Mucosa of stomach (tissue), 1 donor: ENCODE results near the gene NPAS2.
A peak's percentile ranks its signal among the peaks of the same experiment; 100 is the strongest.

Source experiments
- H3K27me3 ChIP-seq: one replicate; pipeline ENCODE4 v1.7.0; 2013; ENCODE audit warnings: mild to moderate bottlenecking, low read length; ENCODE audit not compliant: control insufficient read depth, insufficient read depth
- H3K36me3 ChIP-seq: one replicate; pipeline ENCODE4 v1.7.0; 2013; ENCODE audit warnings: low read length; ENCODE audit not compliant: control insufficient read depth, insufficient read depth
- H3K4me1 ChIP-seq: one replicate; pipeline ENCODE4 v1.7.0; 2013; ENCODE audit warnings: mild to moderate bottlenecking, low read length; ENCODE audit not compliant: control insufficient read depth, insufficient read depth
- H3K4me3 ChIP-seq: one replicate; pipeline ENCODE4 v1.7.0; 2013; ENCODE audit warnings: low read length
- H3K9ac ChIP-seq: one replicate; pipeline ENCODE4 v1.7.0; 2013; ENCODE audit warnings: mild to moderate bottlenecking, low read length, moderate library complexity
- H3K9me3 ChIP-seq: one replicate; pipeline ENCODE4 v1.7.0; 2013; ENCODE audit warnings: mild to moderate bottlenecking, low read length, moderate library complexity; ENCODE audit not compliant: control insufficient read depth
- donor health status: Pancreatic carcinoma.

Gene NPAS2

GRCh38 chr2:101003278-101003775 lies 183.4 kb downstream of the NPAS2 start:
- Histone ChIP-seq H3K36me3 (peaks cover 27% of the 10 kb centered on the region), H3K27me3 (no peaks in the 10 kb centered on the region)

DNA sequence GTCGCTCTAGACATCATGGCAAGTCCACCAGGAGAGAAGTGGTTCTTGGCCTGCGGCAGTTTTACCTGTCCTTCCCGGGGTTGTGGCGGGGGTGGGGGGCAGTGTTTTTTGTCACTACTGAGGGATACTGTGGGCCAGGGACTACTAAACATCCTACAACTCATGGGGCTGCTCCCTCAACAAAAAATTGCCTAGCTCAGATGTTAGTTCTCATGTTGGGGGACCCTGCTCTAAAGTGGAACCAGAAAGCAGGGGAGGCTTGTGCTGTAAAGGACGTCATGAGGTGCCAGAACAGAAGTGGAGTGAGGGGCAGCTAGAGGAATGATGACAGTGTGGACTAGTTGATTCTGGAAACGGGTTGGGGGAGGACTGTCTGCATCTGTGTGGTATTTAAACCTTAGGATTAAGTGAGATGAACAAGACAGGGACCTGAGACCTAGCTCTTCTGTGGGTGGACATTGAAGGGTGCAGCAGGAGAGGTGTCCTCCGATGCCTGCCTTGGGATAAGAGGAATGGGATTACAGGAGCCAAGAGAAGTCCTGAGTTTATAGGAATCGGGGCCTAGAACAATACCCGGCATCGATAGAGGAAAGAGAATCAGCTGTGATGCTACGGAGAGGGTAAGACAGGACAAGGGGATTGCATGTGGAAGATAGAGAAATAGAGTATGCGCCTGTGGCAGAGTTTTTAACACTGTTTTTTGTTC lies 184.8 kb downstream of the NPAS2 start:
- H3K9ac ChIP-seq, result no peak overlapping the region

More at GRCh38 chr2:101003278-101003775, 183.4 kb downstream of the NPAS2 start:
- Histone ChIP-seq H3K4me3 (peak overlapping the region; percentile 93), H3K9me3 (no peaks in the 10 kb centered on the region), H3K4me1 (peaks cover 17% of the 10 kb centered on the region), H3K9ac (peak overlapping the region; percentile 94)

DNA sequence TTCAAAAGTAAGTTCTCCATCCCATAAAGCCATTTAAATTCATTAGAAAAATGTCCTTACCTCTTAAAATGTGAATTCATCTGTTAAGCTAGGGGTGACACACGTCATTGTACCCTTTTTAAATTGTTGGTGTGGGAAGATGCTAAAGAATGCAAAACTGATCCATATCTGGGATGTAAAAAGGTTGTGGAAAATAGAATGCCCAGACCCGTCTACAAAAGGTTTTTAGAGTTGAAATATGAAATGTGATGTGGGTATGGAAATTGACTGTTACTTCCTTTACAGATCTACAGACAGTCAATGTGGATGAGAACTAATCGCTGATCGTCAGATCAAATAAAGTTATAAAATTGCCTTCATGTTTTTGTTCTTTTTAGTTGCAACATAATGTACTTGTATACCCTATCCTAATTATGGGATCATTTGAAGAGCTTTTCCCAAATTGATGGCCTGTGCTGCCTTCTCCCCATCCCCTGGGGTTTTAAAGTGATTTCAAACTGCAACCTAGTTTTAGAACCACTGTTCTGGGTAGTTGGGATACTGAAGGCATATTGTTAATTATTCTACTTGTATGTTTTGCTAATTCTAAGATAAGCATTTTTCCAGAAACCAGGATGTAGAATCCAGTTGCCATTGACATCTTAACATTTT lies 186.3 kb downstream of the NPAS2 start:
- Histone ChIP-seq H3K36me3 (peaks cover 27% of the 10 kb centered on the region), H3K4me3 (no peak overlapping the region), H3K27me3 (no peaks in the 10 kb centered on the region), H3K4me1 (peaks cover 17% of the 10 kb centered on the region), H3K9me3 (no peaks in the 10 kb centered on the region), H3K9ac (no peak overlapping the region)

More for the DNA sequence above, 184.8 kb downstream of the NPAS2 start:
- Histone ChIP-seq H3K9me3 (no peaks in the 10 kb centered on the region), H3K4me1 (peaks cover 17% of the 10 kb centered on the region), H3K27me3 (no peaks in the 10 kb centered on the region), H3K4me3 (no peak overlapping the region), H3K36me3 (peaks cover 27% of the 10 kb centered on the region)

GRCh38 chr2:101007415-101008345 lies 187.7 kb downstream of the NPAS2 start:
- Histone ChIP-seq H3K4me3 (no peak overlapping the region), H3K4me1 (peaks cover 14% of the 10 kb centered on the region), H3K9me3 (no peaks in the 10 kb centered on the region), H3K36me3 (peaks cover 30% of the 10 kb centered on the region), H3K9ac (no peak overlapping the region), H3K27me3 (no peaks in the 10 kb centered on the region)

DNA sequence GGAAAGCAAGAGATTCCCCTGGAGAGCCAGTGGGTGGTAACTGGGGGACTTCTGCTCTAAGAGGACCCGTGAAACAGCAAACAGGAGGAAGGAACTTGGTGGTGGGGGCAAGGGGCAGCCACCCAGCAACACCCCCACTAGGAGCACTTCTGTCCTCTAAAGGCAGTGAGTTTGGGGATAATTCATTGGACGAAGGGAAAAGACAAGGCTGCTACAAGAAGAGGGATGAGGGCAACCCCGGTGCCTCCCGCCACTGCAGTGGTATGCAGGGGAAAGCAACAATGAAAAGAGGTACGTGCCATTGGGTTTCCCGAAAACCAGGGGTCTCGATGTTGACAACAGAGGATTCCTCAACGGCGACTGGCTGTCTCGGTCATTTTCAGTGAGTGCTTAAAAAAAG lies 191.2 kb downstream of the NPAS2 start:
- H3K9ac ChIP-seq, result no peak overlapping the region
- no peaks in the 10 kb centered on the region for H3K4me1 ChIP-seq
- H3K27me3 ChIP-seq, result no peaks in the 10 kb centered on the region
- peaks cover 14% of the 10 kb centered on the region for H3K36me3 ChIP-seq
- no peak overlapping the region for H3K4me3 ChIP-seq
- H3K9me3 ChIP-seq, result no peaks in the 10 kb centered on the region

DNA sequence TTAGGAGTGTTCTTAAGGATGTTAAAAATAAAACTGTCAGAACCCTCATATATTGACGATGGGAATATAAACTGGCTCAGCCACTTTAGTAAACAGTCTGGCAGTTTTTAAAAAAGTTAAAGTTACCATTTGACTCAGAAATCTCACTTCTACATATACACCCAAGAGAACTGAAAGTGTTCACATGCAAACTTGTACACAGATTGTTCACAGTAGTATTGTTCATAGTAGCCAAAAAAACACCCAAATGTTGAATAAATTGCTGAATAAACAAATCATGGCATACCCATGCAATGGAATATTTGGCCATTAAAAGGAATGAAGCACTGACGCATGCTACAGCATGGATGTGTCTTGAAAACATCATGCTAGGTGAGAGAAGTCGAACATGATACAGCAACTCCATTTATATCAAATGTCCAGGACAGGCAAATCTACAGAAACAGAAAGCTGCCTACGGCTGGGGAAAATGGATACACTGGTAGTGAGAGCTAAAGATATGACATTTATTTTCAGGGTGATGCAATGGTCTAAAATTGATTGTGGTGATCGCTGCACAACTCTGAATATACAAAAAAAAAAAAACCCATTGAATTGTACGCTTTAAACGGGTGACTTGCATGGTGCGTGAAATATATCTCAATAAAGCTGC lies 192.2 kb downstream of the NPAS2 start:
- no peaks in the 10 kb centered on the region for H3K27me3 ChIP-seq
- peaks cover 11% of the 10 kb centered on the region for H3K36me3 ChIP-seq
- H3K9me3 ChIP-seq, result no peaks in the 10 kb centered on the region

DNA sequence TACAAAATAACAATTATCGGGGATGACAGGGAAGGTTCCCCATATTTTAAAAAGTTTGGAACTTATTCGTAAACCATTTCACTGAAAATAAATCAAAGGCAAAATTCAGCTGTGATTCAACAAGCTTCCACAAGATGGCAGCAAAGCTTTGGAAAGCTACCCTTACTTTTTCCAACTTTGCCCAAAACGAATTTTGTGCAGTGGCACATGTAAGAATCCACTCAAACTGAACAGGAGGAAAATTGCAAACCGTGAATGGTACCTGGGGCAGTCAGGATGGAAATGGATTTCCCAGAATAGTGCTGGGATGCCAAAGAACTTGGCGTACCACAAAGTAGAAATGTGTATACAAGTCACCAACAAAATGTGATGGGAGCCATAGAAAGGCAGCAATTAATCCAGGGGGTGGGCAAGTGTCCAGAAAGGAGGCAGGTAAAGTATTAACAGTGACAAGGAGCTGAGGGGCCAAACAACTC lies 192.8 kb downstream of the NPAS2 start:
- Histone ChIP-seq H3K4me1 (no peaks in the 10 kb centered on the region), H3K4me3 (no peak overlapping the region), H3K9ac (no peak overlapping the region), H3K27me3 (no peaks in the 10 kb centered on the region), H3K36me3 (peaks cover 5% of the 10 kb centered on the region), H3K9me3 (no peaks in the 10 kb centered on the region)

More for the DNA sequence above, 192.2 kb downstream of the NPAS2 start:
- H3K4me1 ChIP-seq, result no peaks in the 10 kb centered on the region
- no peak overlapping the region for H3K4me3 ChIP-seq
- no peak overlapping the region for H3K9ac ChIP-seq

GRCh38 chr2:101014264-101014857 lies 194.4 kb downstream of the NPAS2 start:
- no peaks in the 10 kb centered on the region for H3K9me3 ChIP-seq
- H3K36me3 ChIP-seq, result peaks cover 3% of the 10 kb centered on the region
- no peaks in the 10 kb centered on the region for H3K27me3 ChIP-seq
- no peaks in the 10 kb centered on the region for H3K4me1 ChIP-seq
- H3K9ac ChIP-seq, result no peak overlapping the region
- H3K4me3 ChIP-seq, result no peak overlapping the region

GRCh38 chr2:101017371-101017770 lies 197.4 kb downstream of the NPAS2 start:
- Histone ChIP-seq H3K9me3 (no peaks in the 10 kb centered on the region), H3K36me3 (peaks cover 4% of the 10 kb centered on the region), H3K4me1 (no peaks in the 10 kb centered on the region), H3K27me3 (no peaks in the 10 kb centered on the region), H3K4me3 (no peak overlapping the region), H3K9ac (no peak overlapping the region)

- peaks cover 4% of the 10 kb centered on the region for H3K36me3 ChIP-seq
- H3K9me3 ChIP-seq, result no peaks in the 10 kb centered on the region
- no peaks in the 10 kb centered on the region for H3K27me3 ChIP-seq
- no peaks in the 10 kb centered on the region for H3K4me1 ChIP-seq
- no peak overlapping the region for H3K4me3 ChIP-seq
- no peak overlapping the region for H3K9ac ChIP-seq
Observed at GRCh38 chr2:101018934-101019333, 199.0 kb downstream of the NPAS2 start.

- Histone ChIP-seq H3K9ac (no peak overlapping the region), H3K4me1 (no peaks in the 10 kb centered on the region), H3K4me3 (no peak overlapping the region), H3K9me3 (no peaks in the 10 kb centered on the region), H3K27me3 (no peaks in the 10 kb centered on the region), H3K36me3 (peaks cover 4% of the 10 kb centered on the region)
Observed at GRCh38 chr2:101022221-101022620, 202.3 kb downstream of the NPAS2 start.
